Stimulated activated CD4-positive, alpha-beta T cell treated with anti-CD3 and anti-CD28 coated beads, Interleukin-1b, Interleukin-23, amount 100 ng/mL, for 4 hours (primary cell): ENCODE results near the gene RTN1.

ENCODE experiments used
- DNase-seq, 2 donors: peaks; one replicate each; pipeline ENCODE4 v3.0.0-alpha.2; 2020; ENCODE audit warnings: low read depth in 2 of 2

The RTN1 gene

GRCh38 chr14:59870277-59871165 is at the start of gene RTN1:
TSS of gene RTN1 (minus strand) at chr14:59870776. CDS start at chr14:59870630, 146 bp downstream.
- DNase-seq = peak in 1 of 2 donors; percentile 3

DNA sequence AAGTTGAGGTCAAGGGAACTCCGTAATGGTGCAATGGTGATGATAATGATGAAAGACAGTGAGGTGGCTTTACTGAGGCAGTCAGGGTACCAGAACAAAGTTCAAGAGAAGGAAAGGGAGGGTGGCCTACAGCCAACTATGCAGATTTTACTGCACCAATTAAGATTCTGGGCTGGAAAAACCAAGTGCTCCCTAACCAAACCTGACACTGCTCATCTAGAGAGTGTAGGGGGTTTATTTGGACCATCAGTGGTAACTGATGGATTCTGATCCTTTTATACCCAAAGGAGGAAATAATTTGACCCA is 49.8 kb upstream of the RTN1 start:
- DNase-seq = no peak

DNA sequence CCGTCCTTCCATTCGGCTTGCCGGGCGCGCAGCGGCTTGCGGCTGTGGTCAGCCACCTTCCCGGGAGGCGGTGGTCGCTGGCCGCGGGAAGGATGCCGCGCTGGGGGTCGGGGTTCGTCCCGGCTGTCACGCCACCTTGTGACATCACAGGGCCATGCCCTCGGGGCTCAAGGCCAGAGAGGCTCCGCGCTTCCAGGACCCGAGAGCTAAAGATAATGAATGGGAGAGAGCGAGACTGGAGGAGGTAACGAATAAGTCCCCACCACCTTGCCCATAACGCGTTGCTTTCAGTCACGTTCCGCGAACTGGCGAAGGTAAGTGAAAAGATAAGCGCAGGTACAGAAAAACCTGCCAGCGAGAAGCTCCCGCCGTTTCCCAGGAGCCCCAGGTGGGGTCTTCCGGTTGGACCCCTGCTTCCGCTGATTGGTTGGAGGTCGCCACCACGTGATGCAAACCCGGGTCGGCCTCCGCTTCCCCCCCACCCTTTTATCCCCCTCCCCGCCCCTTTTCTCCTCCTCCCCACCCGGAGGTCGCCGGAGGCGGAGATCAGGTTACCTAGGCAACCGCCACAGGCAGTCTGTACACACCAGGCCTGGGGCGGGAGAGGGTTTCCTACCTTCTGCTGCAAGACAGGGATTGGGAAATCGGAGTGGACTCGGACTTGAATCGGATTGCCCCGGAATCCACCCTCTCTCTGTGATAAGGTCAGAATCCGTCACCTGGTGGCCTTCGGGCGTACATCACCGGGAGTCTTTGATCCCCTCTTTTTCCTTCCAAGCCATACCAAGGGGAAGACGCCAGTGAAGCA is 49.2 kb upstream of the RTN1 start, which contains the start of gene LRRC9:
Gene LRRC9, plus strand, starts transcription at position 575 of the 808 bp plus-strand sequence.
- DNase-seq = no peak

- no peak for DNase-seq
These were observed 48.4 kb upstream of the RTN1 start for GRCh38 chr14:59918824-59919569.

- no peak for DNase-seq
These were observed 42.6 kb upstream of the RTN1 start for GRCh38 chr14:59913187-59913586.

DNA sequence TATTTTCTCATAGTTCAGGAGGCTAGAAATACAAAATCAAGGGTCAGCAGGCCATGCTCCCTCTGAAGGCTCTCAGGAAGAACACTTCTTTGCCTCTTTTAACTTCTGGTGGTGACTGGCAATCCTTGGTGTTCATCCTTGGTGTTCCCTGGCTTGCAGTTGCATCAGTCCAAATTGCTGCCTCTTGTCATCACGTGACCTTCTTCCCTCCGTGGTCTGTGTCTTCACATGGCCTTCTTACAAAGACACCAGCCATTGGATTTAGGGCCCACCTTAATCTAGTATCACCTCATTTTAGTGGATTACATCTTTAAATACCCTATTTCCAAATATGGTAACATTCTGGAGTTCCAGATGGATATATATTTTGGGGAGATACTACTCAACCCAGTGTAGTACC is 41.9 kb upstream of the RTN1 start:
- no peak for DNase-seq

- no peak for DNase-seq
These were observed 34.6 kb upstream of the RTN1 start for GRCh38 chr14:59905188-59905587.

DNA sequence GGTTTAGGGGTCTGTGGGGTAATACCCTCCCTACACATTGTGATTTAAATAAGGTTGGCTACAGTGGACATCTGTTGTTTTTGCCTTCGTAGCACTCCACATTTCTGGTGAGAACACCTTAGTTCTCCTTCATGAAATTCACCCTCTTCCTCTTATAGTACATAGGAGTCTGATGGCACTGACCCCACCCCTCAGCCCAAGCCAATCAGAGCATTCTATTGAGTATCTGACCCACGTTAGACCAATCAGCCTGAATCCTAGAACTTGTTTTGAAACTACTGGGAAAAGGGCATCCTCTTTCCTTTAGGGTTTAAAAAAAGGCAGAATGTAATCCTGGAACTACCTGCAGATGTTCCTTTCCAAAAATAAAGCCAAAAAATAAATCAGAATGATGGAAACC is 33.6 kb upstream of the RTN1 start:
- no peak for DNase-seq

- DNase-seq = no peak
These were observed 30.0 kb upstream of the RTN1 start for GRCh38 chr14:59900556-59900955.

DNA sequence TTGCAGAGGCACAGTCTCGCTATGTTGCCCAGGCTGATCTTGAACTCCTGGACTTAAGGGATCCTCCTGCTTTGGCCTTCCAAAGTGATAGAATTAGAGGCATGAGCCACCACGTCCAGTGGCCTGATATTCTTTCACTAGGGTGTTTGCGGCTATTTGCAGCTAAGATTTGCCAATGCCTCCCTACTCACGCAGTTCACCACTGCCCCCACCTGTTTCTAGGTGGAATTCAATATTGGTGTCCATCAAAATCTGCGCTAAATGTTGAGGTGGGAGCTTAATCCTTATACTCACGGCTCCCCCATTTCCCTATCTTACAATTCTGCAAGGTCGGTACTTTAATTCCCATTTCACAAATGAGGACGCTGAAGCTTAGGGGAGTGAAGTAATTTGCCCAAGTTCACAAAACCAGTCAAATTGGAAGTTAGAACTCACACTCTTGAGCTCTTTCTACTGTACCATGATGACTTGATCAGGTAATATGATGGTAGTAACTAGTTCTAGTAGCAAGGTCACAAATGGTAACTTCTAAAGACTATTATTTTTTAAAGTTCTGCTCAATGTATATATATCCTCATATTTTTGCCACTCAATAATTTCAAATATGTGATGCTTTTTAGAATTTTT is 27.3 kb upstream of the RTN1 start:
- no peak for DNase-seq

DNA sequence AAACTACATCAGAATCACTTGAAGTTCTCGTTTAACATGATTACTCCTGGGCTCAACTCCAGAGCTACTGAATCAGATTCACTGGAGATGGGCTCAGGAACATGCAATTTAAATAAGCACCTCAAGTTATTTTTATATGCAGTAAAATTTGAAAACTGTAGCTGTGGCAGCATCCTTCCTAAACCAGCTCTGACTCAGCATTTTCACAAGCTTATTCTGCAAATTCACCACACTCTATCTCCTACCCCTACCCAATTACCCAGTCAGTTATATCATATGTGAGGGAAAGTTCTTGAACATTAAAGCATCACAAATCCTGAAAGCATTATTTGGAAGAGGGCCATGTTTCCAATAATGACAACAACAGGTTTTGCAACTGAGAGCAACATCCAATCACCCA is 25.1 kb upstream of the RTN1 start:
- DNase-seq = no peak

DNA sequence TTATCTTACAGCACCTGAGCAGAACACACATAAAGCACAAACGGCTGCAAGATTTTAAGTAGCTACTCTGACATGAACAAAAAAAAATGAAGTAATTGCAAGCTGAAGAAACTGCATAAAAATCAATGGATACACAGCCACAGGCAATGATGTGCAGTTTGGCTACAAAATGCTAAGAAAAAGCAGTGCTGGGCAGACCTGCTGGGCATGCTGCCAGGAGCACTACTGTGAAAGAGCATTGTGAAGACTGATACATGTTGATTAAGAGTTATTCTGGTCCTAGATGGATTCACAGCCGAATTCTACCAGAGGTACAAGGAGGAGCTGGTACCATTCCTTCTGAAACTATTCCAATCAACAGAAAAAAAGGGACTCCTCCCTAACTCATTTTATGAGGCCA is 20.1 kb upstream of the RTN1 start:
- no peak for DNase-seq

DNA sequence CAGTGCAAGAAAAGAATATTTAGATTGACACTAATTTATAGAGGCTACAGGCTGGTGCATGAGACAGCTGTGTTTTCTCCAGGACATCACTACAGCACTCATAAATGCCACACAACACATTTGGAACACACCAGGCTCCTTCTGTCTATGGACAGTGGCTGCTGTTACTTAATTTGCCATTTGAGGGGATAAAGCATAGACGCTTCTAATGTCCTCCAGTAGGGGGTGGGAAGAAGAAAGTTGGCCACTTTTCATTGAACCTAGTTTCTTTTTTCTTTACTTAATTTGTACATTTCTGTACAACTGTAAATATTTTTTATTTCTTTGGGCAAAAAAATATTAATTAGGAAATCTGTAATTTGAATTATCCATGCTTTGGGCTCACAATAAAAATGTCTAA is 12.4 kb upstream of the RTN1 start:
- no peak for DNase-seq

GRCh38 chr14:59871166-59871495 is 555 bp upstream of the RTN1 start:
- DNase-seq = no peak

GRCh38 chr14:59869381-59870255 is 958 bp downstream of the RTN1 start:
- DNase-seq = no peak

DNA sequence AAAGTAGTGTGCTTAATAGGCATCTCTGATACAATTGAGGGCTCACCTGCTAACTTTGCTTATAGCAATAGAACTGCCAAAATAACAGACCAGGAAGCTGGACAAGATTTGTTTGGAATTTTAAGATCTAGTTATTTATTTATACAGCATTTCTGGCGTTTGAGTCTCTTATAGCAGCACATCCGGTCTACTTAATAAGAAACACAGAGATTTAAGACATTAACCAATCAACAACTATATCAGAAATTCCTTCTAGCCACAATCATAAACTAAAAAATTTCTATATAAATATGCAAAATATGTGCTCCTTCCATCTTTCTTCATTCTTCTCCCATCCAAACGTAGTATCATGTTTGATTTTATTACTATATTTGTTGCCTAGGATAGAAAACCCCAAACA is 2.6 kb downstream of the RTN1 start:
- DNase-seq = no peak

GRCh38 chr14:59863806-59864525 is 6.6 kb downstream of the RTN1 start:
- DNase-seq = no peak

DNA sequence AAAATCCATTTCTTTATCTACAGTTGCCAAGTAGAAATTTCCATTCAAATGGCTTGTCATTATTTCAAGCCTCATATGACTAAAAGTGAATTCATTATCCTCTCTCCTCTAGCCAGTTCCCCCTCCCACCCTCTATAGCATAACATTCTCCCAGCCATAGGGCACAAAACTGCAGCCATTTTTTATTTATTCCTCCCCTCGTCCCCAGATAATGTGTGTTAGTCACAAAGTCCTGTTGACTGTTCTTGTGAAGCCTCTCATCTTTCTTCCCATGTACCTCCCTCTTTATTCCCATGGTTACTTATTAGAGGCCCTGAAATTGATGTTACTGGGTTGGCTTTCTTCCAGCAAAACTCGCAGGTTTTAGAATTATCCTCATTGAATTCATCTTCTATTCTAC is 13.2 kb downstream of the RTN1 start:
- no peak for DNase-seq

DNA sequence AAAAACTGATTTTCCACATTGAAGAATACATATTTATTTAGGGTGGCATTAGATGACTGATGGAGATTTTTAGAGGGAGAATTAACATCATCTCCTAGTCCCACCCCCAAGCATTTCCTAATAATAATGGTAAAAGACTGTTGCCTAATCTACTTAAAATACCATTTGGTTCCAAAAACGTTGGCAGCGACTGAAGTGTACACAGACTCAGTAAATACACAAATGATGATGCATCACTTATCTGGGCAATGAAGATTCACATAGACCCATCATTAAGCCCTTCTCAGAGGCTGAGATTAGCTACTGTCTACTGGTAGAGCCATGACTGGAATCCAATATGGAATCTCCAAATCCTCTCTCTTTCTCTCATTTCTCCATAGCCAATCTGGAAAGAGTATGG is 18.2 kb downstream of the RTN1 start:
- DNase-seq = no peak

DNA sequence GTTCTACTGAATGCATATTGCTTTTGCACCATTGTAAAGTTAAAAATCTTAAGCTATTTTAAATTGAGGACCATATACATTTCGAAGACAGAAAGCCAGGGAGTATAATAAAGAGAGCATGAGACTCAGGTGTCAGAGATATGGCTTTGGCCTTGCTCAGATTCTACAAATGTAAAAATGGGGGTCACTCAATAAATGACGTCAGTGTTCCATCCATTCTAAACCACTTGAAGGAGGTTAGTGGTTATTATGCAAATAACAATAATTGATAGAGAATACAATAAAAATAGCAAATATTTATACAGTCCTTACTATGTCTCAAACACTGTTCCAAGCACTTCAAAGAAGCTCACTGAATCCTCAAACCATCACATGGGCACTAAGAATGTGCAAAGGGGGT is 20.1 kb downstream of the RTN1 start:
- no peak for DNase-seq
